ENCODE results near the gene CACNA2D2. TPM values are rescaled to one million over a fixed set of nuclear protein-coding genes. Genes with fewer than 3 reads are reported as not detected.

CACNA2D2 gene
- total RNA-seq, 1 donor from 2014 or later = 4.3 TPM

- Mint-ChIP-seq H3K27ac (no peak overlapping the region), H3K36me3 (peaks cover 1% of the 10 kb centered on the region), H3K4me1 (peaks cover 58% of the 10 kb centered on the region), H3K27me3 (ENCODE audit: insufficient read depth, low read depth) (peaks cover 27% of the 10 kb centered on the region), H3K4me3 (no peak overlapping the region), H3K9me3 (no peaks in the 10 kb centered on the region)
- no peaks in the 10 kb centered on the region for H4K20me1 ChIP-seq (ENCODE audit: low read depth)
- H3K36me3 ChIP-seq = no peaks in the 10 kb centered on the region
- no peaks in the 10 kb centered on the region for H3K79me2 ChIP-seq (ENCODE audit: low read depth)
- no peaks in the 10 kb centered on the region for H3K27me3 ChIP-seq
- H3K4me2 ChIP-seq = no peak overlapping the region
- H3F3A ChIP-seq (ENCODE audit: low read depth) = peaks cover 22% of the 10 kb centered on the region
- H3K4me3 ChIP-seq = no peak overlapping the region
- TF ChIP-seq EZH2phosphoT487 (IDR thresholded peaks at IDR 0.05) (no peak), EZH2 (IDR thresholded peaks at IDR 0.05) (no peak), CTCF (IDR thresholded peaks at IDR 0.05) (no peak)
- no peak for DNase-seq (ENCODE audit: low spot score)
- no peak overlapping the region for H2AFZ ChIP-seq (replicated peaks)
- H3K4me1 ChIP-seq = peaks cover 33% of the 10 kb centered on the region
- no peaks in the 10 kb centered on the region for H3K9me3 ChIP-seq (ENCODE audit: low read depth)
- H3K27ac ChIP-seq = no peak overlapping the region
- H3K9ac ChIP-seq = no peak overlapping the region
These were observed 34.1 kb upstream of the CACNA2D2 start for GRCh38 chr3:50537421-50538129.

GRCh38 chr3:50536471-50537180, 33.2 kb upstream of the CACNA2D2 start:
- Mint-ChIP-seq H3K27ac (no peak overlapping the region), H3K36me3 (peaks cover 1% of the 10 kb centered on the region), H3K9me3 (no peaks in the 10 kb centered on the region), H3K27me3 (ENCODE audit: insufficient read depth, low read depth) (peaks cover 25% of the 10 kb centered on the region), H3K4me3 (no peak overlapping the region), H3K4me1 (peaks cover 65% of the 10 kb centered on the region)
- peaks cover 33% of the 10 kb centered on the region for H3K4me1 ChIP-seq
- DNase-seq (ENCODE audit: low spot score) = no peak
- TF ChIP-seq CTCF (IDR thresholded peaks at IDR 0.05) (no peak), EZH2 (IDR thresholded peaks at IDR 0.05) (no peak), EZH2phosphoT487 (IDR thresholded peaks at IDR 0.05) (no peak)
- H3K36me3 ChIP-seq = no peaks in the 10 kb centered on the region
- H3K27me3 ChIP-seq = peaks cover 2% of the 10 kb centered on the region
- H3K79me2 ChIP-seq (ENCODE audit: low read depth) = no peaks in the 10 kb centered on the region
- H3K9ac ChIP-seq = no peak overlapping the region
- H3F3A ChIP-seq (ENCODE audit: low read depth) = peaks cover 22% of the 10 kb centered on the region
- H4K20me1 ChIP-seq (ENCODE audit: low read depth) = no peaks in the 10 kb centered on the region
- no peak overlapping the region for H3K4me3 ChIP-seq
- no peak overlapping the region for H3K27ac ChIP-seq
- H3K4me2 ChIP-seq = no peak overlapping the region
- no peaks in the 10 kb centered on the region for H3K9me3 ChIP-seq (ENCODE audit: low read depth)
- no peak overlapping the region for H2AFZ ChIP-seq (replicated peaks)

GRCh38 chr3:50534681-50535330, 31.4 kb upstream of the CACNA2D2 start:
- no peak overlapping the region for H3K4me2 ChIP-seq
- no peaks in the 10 kb centered on the region for H3K79me2 ChIP-seq (ENCODE audit: low read depth)
- Mint-ChIP-seq H3K4me3 (no peak overlapping the region), H3K27ac (no peak overlapping the region), H3K4me1 (peaks cover 62% of the 10 kb centered on the region), H3K36me3 (peaks cover 1% of the 10 kb centered on the region), H3K9me3 (no peaks in the 10 kb centered on the region), H3K27me3 (ENCODE audit: insufficient read depth, low read depth) (peaks cover 28% of the 10 kb centered on the region)
- peaks cover 33% of the 10 kb centered on the region for H3K4me1 ChIP-seq
- peaks cover 16% of the 10 kb centered on the region for H3F3A ChIP-seq (ENCODE audit: low read depth)
- no peaks in the 10 kb centered on the region for H3K36me3 ChIP-seq
- no peaks in the 10 kb centered on the region for H4K20me1 ChIP-seq (ENCODE audit: low read depth)
- TF ChIP-seq EZH2 (IDR thresholded peaks at IDR 0.05) = no peak
- no peak for TF ChIP-seq EZH2phosphoT487 (IDR thresholded peaks at IDR 0.05)
- TF ChIP-seq CTCF (IDR thresholded peaks at IDR 0.05) = no peak
- H3K27me3 ChIP-seq = peaks cover 18% of the 10 kb centered on the region
- H3K27ac ChIP-seq = no peak overlapping the region
- no peaks in the 10 kb centered on the region for H3K9me3 ChIP-seq (ENCODE audit: low read depth)
- H3K9ac ChIP-seq = no peak overlapping the region
- DNase-seq (ENCODE audit: low spot score) = no peak
- H2AFZ ChIP-seq (replicated peaks) = no peak overlapping the region
- no peak overlapping the region for H3K4me3 ChIP-seq

All from neural progenitor cell (in vitro differentiated cells).